ENCODE results near the gene ZNF184. TPM values are rescaled to one million over a fixed set of nuclear protein-coding genes. Genes with fewer than 3 reads are reported as not detected.

The ZNF184 gene
- total and polyA plus RNA-seq, 9 of the 15 experiments (the other 6 are each of a cell fraction or from before 2014, with no cell fraction given) = 7.6 to 22.2 (median 12.8) TPM

DNA sequence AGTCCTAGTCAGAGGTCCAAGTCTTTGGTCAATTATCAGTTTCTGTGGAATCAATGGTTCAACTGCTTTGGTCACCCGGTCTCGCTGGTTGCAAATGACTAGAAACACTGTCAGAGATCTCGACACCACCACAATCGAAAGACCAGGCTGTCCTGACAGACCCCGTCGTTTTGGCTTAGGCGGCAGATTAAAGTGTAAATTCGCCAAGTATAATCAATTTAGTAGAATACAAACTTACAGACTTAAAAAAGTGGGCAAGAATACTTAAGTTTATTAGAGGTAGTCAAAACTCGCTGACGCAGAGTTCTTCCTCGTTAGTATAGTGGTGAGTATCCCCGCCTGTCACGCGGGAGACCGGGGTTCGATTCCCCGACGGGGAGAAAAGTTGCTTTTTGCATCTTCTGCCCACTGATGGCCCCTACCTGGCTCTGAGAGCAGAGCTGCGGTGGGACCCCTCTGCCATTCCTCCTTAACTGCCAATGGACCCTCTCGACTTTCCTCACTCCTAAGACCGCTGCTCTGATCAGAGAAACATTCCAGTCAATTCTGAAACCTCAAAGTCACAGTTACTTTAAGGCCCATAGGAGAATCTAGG is 30.6 kb upstream of the ZNF184 start (continued):
- TF ChIP-seq E4F1 (CRISPR knock-in tag; IDR thresholded peaks at IDR 0.05; ENCODE audit: borderline replicate concordance) (no peak), ZNF764 (CRISPR knock-in tag; IDR thresholded peaks at IDR 0.05; ENCODE audit: low read depth) (peak; percentile 72), POLR2H (tag; IDR thresholded peaks at IDR 0.05; ENCODE audit: low read depth) (peak; percentile 99), TAF7 (tag; IDR thresholded peaks at IDR 0.05) (no peak), ZBTB2 (IDR thresholded peaks at IDR 0.05) (no peak), YBX1 (IDR thresholded peaks at IDR 0.05) (no peak), TFAM (CRISPR knock-in tag; conservative IDR thresholded peaks at IDR 0.05) (no peak), HES1 (IDR thresholded peaks at IDR 0.05; ENCODE audit: low read depth) (peak; percentile 41; the same call in 1 of the 2 replicates), ZNF444 (CRISPR knock-in tag; IDR thresholded peaks at IDR 0.05) (no peak), BMI1 (IDR thresholded peaks at IDR 0.05; ENCODE audit: low read length) (no peak), ZNF583 (CRISPR knock-in tag; IDR thresholded peaks at IDR 0.05) (no peak)
- TF ChIP-seq, protein P1, sequence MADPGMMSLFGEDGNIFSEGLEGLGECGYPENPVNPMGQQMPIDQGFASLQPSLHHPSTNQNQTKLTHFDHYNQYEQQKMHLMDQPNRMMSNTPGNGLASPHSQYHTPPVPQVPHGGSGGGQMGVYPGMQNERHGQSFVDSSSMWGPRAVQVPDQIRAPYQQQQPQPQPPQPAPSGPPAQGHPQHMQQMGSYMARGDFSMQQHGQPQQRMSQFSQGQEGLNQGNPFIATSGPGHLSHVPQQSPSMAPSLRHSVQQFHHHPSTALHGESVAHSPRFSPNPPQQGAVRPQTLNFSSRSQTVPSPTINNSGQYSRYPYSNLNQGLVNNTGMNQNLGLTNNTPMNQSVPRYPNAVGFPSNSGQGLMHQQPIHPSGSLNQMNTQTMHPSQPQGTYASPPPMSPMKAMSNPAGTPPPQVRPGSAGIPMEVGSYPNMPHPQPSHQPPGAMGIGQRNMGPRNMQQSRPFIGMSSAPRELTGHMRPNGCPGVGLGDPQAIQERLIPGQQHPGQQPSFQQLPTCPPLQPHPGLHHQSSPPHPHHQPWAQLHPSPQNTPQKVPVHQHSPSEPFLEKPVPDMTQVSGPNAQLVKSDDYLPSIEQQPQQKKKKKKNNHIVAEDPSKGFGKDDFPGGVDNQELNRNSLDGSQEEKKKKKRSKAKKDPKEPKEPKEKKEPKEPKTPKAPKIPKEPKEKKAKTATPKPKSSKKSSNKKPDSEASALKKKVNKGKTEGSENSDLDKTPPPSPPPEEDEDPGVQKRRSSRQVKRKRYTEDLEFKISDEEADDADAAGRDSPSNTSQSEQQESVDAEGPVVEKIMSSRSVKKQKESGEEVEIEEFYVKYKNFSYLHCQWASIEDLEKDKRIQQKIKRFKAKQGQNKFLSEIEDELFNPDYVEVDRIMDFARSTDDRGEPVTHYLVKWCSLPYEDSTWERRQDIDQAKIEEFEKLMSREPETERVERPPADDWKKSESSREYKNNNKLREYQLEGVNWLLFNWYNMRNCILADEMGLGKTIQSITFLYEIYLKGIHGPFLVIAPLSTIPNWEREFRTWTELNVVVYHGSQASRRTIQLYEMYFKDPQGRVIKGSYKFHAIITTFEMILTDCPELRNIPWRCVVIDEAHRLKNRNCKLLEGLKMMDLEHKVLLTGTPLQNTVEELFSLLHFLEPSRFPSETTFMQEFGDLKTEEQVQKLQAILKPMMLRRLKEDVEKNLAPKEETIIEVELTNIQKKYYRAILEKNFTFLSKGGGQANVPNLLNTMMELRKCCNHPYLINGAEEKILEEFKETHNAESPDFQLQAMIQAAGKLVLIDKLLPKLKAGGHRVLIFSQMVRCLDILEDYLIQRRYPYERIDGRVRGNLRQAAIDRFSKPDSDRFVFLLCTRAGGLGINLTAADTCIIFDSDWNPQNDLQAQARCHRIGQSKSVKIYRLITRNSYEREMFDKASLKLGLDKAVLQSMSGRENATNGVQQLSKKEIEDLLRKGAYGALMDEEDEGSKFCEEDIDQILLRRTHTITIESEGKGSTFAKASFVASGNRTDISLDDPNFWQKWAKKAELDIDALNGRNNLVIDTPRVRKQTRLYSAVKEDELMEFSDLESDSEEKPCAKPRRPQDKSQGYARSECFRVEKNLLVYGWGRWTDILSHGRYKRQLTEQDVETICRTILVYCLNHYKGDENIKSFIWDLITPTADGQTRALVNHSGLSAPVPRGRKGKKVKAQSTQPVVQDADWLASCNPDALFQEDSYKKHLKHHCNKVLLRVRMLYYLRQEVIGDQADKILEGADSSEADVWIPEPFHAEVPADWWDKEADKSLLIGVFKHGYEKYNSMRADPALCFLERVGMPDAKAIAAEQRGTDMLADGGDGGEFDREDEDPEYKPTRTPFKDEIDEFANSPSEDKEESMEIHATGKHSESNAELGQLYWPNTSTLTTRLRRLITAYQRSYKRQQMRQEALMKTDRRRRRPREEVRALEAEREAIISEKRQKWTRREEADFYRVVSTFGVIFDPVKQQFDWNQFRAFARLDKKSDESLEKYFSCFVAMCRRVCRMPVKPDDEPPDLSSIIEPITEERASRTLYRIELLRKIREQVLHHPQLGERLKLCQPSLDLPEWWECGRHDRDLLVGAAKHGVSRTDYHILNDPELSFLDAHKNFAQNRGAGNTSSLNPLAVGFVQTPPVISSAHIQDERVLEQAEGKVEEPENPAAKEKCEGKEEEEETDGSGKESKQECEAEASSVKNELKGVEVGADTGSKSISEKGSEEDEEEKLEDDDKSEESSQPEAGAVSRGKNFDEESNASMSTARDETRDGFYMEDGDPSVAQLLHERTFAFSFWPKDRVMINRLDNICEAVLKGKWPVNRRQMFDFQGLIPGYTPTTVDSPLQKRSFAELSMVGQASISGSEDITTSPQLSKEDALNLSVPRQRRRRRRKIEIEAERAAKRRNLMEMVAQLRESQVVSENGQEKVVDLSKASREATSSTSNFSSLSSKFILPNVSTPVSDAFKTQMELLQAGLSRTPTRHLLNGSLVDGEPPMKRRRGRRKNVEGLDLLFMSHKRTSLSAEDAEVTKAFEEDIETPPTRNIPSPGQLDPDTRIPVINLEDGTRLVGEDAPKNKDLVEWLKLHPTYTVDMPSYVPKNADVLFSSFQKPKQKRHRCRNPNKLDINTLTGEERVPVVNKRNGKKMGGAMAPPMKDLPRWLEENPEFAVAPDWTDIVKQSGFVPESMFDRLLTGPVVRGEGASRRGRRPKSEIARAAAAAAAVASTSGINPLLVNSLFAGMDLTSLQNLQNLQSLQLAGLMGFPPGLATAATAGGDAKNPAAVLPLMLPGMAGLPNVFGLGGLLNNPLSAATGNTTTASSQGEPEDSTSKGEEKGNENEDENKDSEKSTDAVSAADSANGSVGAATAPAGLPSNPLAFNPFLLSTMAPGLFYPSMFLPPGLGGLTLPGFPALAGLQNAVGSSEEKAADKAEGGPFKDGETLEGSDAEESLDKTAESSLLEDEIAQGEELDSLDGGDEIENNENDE (IDR thresholded peaks at IDR 0.05; ENCODE audit: low read depth, low read length) = no peak

Measured in K562 (cell line).